ENCODE data around the gene SLFN12.
A peak's percentile ranks its signal among the peaks of the same experiment; 100 is the strongest.
"Not testable (repeated sequence)": the region's sequence is repeated elsewhere in the genome, so short reads cannot be mapped to it uniquely, and the experiment has no call there.

Gene SLFN12

DNA sequence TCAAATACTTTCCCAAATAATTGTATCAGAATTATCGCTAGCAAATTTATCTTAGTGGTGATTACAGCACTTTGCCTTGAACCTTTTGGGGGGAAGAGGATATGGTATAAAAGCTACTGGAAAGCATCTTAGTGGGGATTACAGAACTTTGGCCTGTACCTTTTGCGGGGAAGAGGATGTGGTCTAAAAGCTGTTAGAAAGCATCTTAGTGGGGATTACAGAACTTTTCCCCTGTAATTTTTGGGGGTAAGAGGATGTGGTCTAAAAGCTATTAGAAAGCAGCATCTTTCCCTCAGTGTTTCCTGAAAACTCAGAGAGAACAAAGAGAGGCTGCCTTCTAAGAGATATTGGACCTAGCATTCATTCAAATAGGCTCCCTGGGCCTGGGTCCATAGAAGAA, 4.1 kb downstream of the SLFN12 start:
- Histone ChIP-seq H3K36me3 (ENCODE audit: insufficient read depth, low read length) (0 out of 2 replicates have a peak, but pooled peaks cover 8% of the 10 kb centered on the region), H2AFZ (ENCODE audit: low read depth, low read length) (no peak overlapping the region), H3K27ac (ENCODE audit: low read length) (peak overlapping the region; percentile 77), H3K9ac (ENCODE audit: low read depth, low read length) (no peak overlapping the region), H3K27me3 (ENCODE audit: insufficient read depth, low read length, poor library complexity) (no peaks in the 10 kb centered on the region), H3K4me2 (ENCODE audit: insufficient read depth, low read length) (peak overlapping the region; percentile 39), H3K4me3 (ENCODE audit: low read depth in 1 of 2, low read length in 2 of 2) (no peak overlapping the region), H3K79me2 (ENCODE audit: insufficient read depth, low read length) (no peaks in the 10 kb centered on the region), H3K4me1 (ENCODE audit: insufficient read depth, low read length) (peaks cover 47% of the 10 kb centered on the region), H3K9me3 (ENCODE audit: insufficient read depth, low read length, severe bottlenecking) (no peaks in the 10 kb centered on the region), H4K20me1 (ENCODE audit: insufficient read depth, low read length) (no peaks in the 10 kb centered on the region; the same call in 1 of the 2 replicates)
- ATAC-seq (ENCODE audit: insufficient read depth, low read depth) = peak; percentile 88
- peak; percentile 60 for DNase-seq
- TF ChIP-seq CTCF (IDR thresholded peaks at IDR 0.05; ENCODE audit: borderline replicate concordance, extremely low read depth, low read length, poor library complexity, severe bottlenecking) (no peak), EZH2 (IDR thresholded peaks at IDR 0.05; ENCODE audit: borderline replicate concordance, low read depth, low read length, severe bottlenecking) (no peak)

DNA sequence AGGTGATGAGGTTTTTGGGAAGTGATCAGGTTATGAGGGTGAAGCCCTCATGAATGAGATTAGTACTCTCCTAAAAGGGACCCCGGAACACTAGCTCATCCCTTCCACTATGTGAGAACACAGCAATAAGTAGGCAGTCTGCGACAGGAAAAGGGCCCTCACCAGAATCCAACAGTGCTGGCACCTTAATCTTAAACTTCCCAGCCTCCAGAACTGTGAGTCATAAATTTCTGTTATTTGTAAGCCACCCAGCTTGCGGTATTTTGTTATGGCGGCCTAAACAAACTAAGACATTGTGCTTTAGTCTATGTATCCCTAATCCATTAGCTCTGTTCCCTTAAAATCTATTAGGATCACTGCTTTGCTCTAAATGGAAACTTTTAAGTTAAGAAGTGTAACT, 8.5 kb downstream of the SLFN12 start:
- TF ChIP-seq EZH2 (IDR thresholded peaks at IDR 0.05; ENCODE audit: borderline replicate concordance, low read depth, low read length, severe bottlenecking) (no peak), CTCF (IDR thresholded peaks at IDR 0.05; ENCODE audit: borderline replicate concordance, extremely low read depth, low read length, poor library complexity, severe bottlenecking) (no peak)
- no peak overlapping the region for H2AFZ ChIP-seq (ENCODE audit: low read depth, low read length)
- H3K36me3 ChIP-seq (ENCODE audit: insufficient read depth, low read length) = peaks cover 10% of the 10 kb centered on the region; the same call in 1 of the 2 replicates
- no peak for DNase-seq
- no peaks in the 10 kb centered on the region for H3K79me2 ChIP-seq (ENCODE audit: insufficient read depth, low read length)
- ATAC-seq (ENCODE audit: insufficient read depth, low read depth) = no peak
- H3K4me2 ChIP-seq (ENCODE audit: insufficient read depth, low read length) = no peak overlapping the region
- H3K4me1 ChIP-seq (ENCODE audit: insufficient read depth, low read length) = peaks cover 15% of the 10 kb centered on the region
- no peaks in the 10 kb centered on the region for H3K9me3 ChIP-seq (ENCODE audit: insufficient read depth, low read length, severe bottlenecking)
- no peaks in the 10 kb centered on the region for H3K27me3 ChIP-seq (ENCODE audit: insufficient read depth, low read length, poor library complexity)
- H3K9ac ChIP-seq (ENCODE audit: low read depth, low read length) = no peak overlapping the region
- no peak overlapping the region for H3K27ac ChIP-seq (ENCODE audit: low read length)
- no peak overlapping the region for H3K4me3 ChIP-seq (ENCODE audit: low read depth in 1 of 2, low read length in 2 of 2)
- H4K20me1 ChIP-seq (ENCODE audit: insufficient read depth, low read length) = no peaks in the 10 kb centered on the region; the same call in 1 of the 2 replicates

- not testable (repeated sequence) for H3K4me1 ChIP-seq (ENCODE audit: insufficient read depth, low read length); H3K27ac ChIP-seq (ENCODE audit: low read length); H3K4me3 ChIP-seq (ENCODE audit: low read depth in 1 of 2, low read length in 2 of 2); H4K20me1 ChIP-seq (ENCODE audit: insufficient read depth, low read length); H3K9me3 ChIP-seq (ENCODE audit: insufficient read depth, low read length, severe bottlenecking); H3K4me2 ChIP-seq (ENCODE audit: insufficient read depth, low read length); H3K27me3 ChIP-seq (ENCODE audit: insufficient read depth, low read length, poor library complexity); ATAC-seq (ENCODE audit: insufficient read depth, low read depth); H2AFZ ChIP-seq (ENCODE audit: low read depth, low read length); H3K9ac ChIP-seq (ENCODE audit: low read depth, low read length); H3K79me2 ChIP-seq (ENCODE audit: insufficient read depth, low read length); DNase-seq
- peaks cover 13% of the 10 kb centered on the region; the same call in 1 of the 2 replicates for H3K36me3 ChIP-seq (ENCODE audit: insufficient read depth, low read length)
Observed at GRCh38 chr17:35421069-35421468, 11.2 kb downstream of the SLFN12 start.

DNA sequence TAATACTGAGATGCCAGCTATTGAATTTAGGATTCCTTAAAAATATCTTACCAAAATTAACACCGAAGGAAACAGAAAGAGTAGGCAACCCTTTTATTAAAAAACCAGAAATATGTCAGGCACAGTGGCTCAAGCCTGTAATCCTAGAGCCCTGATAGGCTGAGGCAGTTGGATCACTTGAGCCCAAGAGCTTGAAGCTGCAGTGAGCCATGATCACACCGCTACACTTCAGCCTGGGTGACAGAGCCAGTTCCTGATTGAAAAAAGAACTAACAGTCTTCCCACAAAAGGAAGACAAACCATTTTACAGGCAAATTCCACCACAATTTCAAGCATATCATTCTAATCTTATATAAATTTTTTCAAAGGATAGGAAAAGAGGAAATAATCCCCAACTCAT, 15.6 kb downstream of the SLFN12 start:
- H3K27ac ChIP-seq (ENCODE audit: low read length) = no peak overlapping the region
- no peak overlapping the region for H2AFZ ChIP-seq (ENCODE audit: low read depth, low read length)
- H3K4me3 ChIP-seq (ENCODE audit: low read depth in 1 of 2, low read length in 2 of 2) = no peak overlapping the region
- DNase-seq = no peak
- no peaks in the 10 kb centered on the region for H3K4me1 ChIP-seq (ENCODE audit: insufficient read depth, low read length)
- peaks cover 21% of the 10 kb centered on the region for H3K36me3 ChIP-seq (ENCODE audit: insufficient read depth, low read length)
- no peaks in the 10 kb centered on the region for H3K27me3 ChIP-seq (ENCODE audit: insufficient read depth, low read length, poor library complexity)
- no peak for ATAC-seq (ENCODE audit: insufficient read depth, low read depth)
- H4K20me1 ChIP-seq (ENCODE audit: insufficient read depth, low read length) = no peaks in the 10 kb centered on the region
- no peaks in the 10 kb centered on the region for H3K79me2 ChIP-seq (ENCODE audit: insufficient read depth, low read length)
- no peak overlapping the region for H3K9ac ChIP-seq (ENCODE audit: low read depth, low read length)
- H3K4me2 ChIP-seq (ENCODE audit: insufficient read depth, low read length) = no peak overlapping the region
- no peaks in the 10 kb centered on the region for H3K9me3 ChIP-seq (ENCODE audit: insufficient read depth, low read length, severe bottlenecking)
- TF ChIP-seq CTCF (IDR thresholded peaks at IDR 0.05; ENCODE audit: borderline replicate concordance, extremely low read depth, low read length, poor library complexity, severe bottlenecking) (no peak), EZH2 (IDR thresholded peaks at IDR 0.05; ENCODE audit: borderline replicate concordance, low read depth, low read length, severe bottlenecking) (no peak)

DNA sequence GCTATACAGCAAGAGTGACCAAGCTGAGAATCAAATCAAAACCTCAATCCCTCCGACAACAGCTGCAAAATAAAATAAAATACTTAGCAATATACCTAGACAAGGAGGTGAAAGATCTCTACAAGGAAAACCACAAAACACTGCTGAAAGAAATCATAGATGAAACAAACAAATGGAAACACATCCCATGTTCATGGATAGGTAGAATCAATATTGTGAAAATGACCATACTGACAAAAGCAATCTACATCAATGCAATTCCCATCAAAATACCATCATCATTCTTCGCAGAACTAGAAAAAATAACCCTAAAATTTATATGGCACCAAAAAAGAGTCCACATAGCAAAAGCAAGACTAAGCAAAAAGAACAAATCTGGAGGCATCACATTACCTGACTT, 17.6 kb downstream of the SLFN12 start:
- not testable (repeated sequence) for H3K4me2 ChIP-seq (ENCODE audit: insufficient read depth, low read length); H4K20me1 ChIP-seq (ENCODE audit: insufficient read depth, low read length); H3K4me3 ChIP-seq (ENCODE audit: low read depth in 1 of 2, low read length in 2 of 2); DNase-seq; H2AFZ ChIP-seq (ENCODE audit: low read depth, low read length); ATAC-seq (ENCODE audit: insufficient read depth, low read depth); H3K9me3 ChIP-seq (ENCODE audit: insufficient read depth, low read length, severe bottlenecking); H3K27ac ChIP-seq (ENCODE audit: low read length); H3K27me3 ChIP-seq (ENCODE audit: insufficient read depth, low read length, poor library complexity); H3K79me2 ChIP-seq (ENCODE audit: insufficient read depth, low read length); H3K4me1 ChIP-seq (ENCODE audit: insufficient read depth, low read length); H3K9ac ChIP-seq (ENCODE audit: low read depth, low read length)
- H3K36me3 ChIP-seq (ENCODE audit: insufficient read depth, low read length) = peaks cover 39% of the 10 kb centered on the region

Measured in DND-41 (cell line).